ENCODE measurements around the gene ODF2L. TPM values are rescaled to one million over a fixed set of nuclear protein-coding genes. Genes with fewer than 3 reads are reported as not detected.

The ODF2L gene
- total RNA-seq, 4 donors from 2014 or later, result 1.7 to 5.4 (median 2.4) TPM

DNA sequence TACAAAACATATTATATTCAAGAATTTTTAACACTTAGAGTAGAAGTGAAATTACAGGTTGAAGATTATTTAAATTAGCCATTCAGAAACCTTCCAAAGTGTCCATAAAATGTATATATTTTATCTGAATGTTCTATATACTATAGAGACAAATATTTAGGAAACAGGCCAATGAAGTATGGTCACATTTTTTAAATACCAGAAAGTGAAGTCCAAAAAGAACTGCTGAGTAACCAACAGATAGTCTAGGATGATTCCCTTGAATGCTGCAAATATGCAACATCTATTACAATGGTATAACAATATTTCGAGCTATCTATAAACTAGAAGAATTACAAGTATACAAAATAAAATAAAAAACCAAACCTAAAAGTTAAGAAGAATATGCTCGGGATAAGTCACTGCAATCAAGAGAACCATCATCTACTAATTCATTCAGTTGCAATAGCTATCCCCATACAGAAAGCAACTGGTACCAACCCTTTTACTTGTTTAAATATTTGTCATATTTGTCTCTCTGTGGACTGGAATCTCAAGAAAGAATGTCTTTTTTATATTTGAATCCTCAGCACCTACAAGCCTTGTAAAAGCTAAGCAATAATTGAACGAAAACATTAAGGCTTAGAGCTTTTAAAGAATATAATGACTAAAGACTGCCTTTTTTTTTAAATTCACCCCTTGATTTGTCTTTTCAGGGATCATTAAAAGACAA, 8.1 kb downstream of the ODF2L start:
- Histone ChIP-seq H3K4me1 (peaks cover 0 to 6% of the 10 kb centered on the region in 2 donors), H3K36me3 (no peaks in the 10 kb centered on the region), H3K4me3 (no peak overlapping the region), H3K9me3 (no peaks in the 10 kb centered on the region), H3K27me3 (no peaks in the 10 kb centered on the region), H3K27ac (no peak overlapping the region)
- ATAC-seq (no peak), DNase-seq (no peak)
- intact Hi-C loops (cut with DNase I; ENCODE audit: low total_unique reads), result loop anchor here (10.0 kb wide), 2 partner anchors 87 to 697 kb away; no protein-coding TSS in a partner anchor
- TF ChIP-seq CTCF (IDR thresholded peaks at IDR 0.05 in 4 of 5, conservative IDR thresholded peaks at IDR 0.05 in 1 of 5) (no peak), POLR2A (IDR thresholded peaks at IDR 0.05) (no peak)
- in situ Hi-C loops (cut with MboI; ENCODE audit: low sequenced_read_pairs in 4 of 4), result loop anchor here in 3 of 4 donors (10.0 to 25.0 kb wide), 5 partner anchors 107 to 674 kb away; partner anchors contain the start of gene SH3GLB1 (in 1 of the 3)

DNA sequence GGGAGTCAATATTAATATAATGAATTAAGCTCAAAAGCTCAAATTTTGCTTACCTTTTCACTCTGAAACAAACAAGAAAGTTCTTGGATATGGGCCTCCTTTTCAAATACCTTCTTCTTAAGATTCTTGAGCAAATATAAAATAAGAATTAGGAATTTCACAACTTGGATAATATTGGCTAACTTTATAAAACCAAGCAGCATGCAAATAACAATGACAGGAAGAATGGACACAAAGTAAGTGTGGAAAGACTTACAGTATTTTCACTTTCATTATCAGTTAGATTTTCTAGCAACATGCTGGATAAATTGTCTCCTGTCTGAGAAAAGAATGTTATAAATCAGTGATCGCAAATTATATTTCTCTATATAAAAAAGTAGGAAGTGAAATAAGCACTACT, 13.2 kb downstream of the ODF2L start:
- no peaks in the 10 kb centered on the region for H3K9me3 ChIP-seq
- H3K4me1 ChIP-seq, result no peaks in the 10 kb centered on the region
- DNase-seq (no peak), ATAC-seq (no peak)
- in situ Hi-C loops (cut with MboI; ENCODE audit: low sequenced_read_pairs in 4 of 4), result loop anchor here in 3 of 4 donors (10.0 to 25.0 kb wide), 5 partner anchors 112 to 679 kb away; partner anchors contain the start of gene SH3GLB1 (in 1 of the 3)
- H3K4me3 ChIP-seq, result peak overlapping the region; percentile 4 to 20 (median 10)
- H3K27ac ChIP-seq, result peak overlapping the region in 3 of 4 donors; percentile 26 to 52 (median 42)
- intact Hi-C loops (cut with DNase I; ENCODE audit: low total_unique reads), result loop anchor here (10.0 kb wide), 2 partner anchors 92 to 702 kb away; no protein-coding TSS in a partner anchor
- TF ChIP-seq CTCF (IDR thresholded peaks at IDR 0.05 in 4 of 5, conservative IDR thresholded peaks at IDR 0.05 in 1 of 5) (no peak), POLR2A (IDR thresholded peaks at IDR 0.05) (no peak)
- H3K27me3 ChIP-seq, result no peaks in the 10 kb centered on the region
- no peaks in the 10 kb centered on the region for H3K36me3 ChIP-seq

DNA sequence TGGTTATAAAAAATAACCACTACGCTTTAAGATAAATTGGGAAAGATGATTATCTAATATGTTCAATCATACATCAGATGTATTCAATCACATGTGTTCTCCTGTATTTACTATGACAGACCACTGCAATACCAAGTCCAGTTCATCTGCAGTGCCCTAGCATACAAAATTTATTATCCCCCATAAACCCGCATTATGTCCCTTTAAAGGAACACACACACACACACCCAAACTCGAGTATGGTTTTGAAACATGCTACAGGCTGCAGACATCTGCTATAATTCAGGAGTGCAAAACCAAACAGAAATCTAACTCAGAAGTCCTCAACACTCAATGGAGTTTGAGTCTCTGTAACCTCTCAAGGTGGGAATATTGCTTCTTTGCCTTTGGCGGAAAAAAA, 14.9 kb downstream of the ODF2L start:
- in situ Hi-C loops (cut with MboI; ENCODE audit: low sequenced_read_pairs in 4 of 4), result loop anchor here in 3 of 4 donors (10.0 to 25.0 kb wide), 5 partner anchors 114 to 681 kb away; partner anchors contain the start of gene SH3GLB1 (in 1 of the 3)
- no peak overlapping the region for H3K4me3 ChIP-seq
- TF ChIP-seq POLR2A (IDR thresholded peaks at IDR 0.05) (no peak), CTCF (IDR thresholded peaks at IDR 0.05 in 4 of 5, conservative IDR thresholded peaks at IDR 0.05 in 1 of 5) (no peak)
- H3K27ac ChIP-seq, result no peak overlapping the region
- no peaks in the 10 kb centered on the region for H3K4me1 ChIP-seq
- no peak for DNase-seq
- ATAC-seq, result no peak
- H3K9me3 ChIP-seq, result no peaks in the 10 kb centered on the region
- H3K27me3 ChIP-seq, result no peaks in the 10 kb centered on the region
- no peaks in the 10 kb centered on the region for H3K36me3 ChIP-seq
- intact Hi-C loops (cut with DNase I; ENCODE audit: low total_unique reads), result loop anchor here (2.0 to 10.0 kb wide), 3 partner anchors 94 to 704 kb away; no protein-coding TSS in a partner anchor

DNA sequence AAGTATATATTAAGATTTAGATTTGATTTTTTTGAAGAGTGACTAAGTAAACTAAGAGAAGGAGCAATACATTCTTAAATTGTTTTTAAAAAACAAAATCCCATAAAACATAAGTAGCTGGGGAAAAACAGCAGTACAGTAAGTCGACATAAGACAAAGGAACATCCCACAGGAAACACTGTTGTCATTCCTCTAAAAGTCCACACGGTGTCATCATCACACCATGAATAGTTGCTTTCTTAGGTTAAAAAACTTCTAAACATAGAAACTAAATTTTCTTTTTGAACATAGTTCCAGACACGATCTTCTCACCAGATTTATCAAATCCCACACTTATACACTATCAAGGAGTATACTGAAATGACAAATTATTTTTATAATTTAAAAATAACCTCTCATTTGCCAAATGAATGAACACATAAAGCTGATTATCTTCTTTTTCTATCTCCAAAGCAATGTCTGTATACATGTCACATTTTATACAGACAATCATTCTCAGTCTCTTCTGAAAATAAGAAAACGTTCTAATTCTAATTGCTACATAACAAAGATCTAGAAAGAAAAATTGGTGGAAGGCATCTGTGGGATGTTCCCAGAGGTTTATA, 15.8 kb downstream of the ODF2L start:
- no peak for DNase-seq
- peak; percentile 45 to 75 for ATAC-seq
- Histone ChIP-seq H3K36me3 (no peaks in the 10 kb centered on the region), H3K27me3 (no peaks in the 10 kb centered on the region), H3K27ac (no peak overlapping the region), H3K4me1 (no peaks in the 10 kb centered on the region), H3K4me3 (no peak overlapping the region), H3K9me3 (no peaks in the 10 kb centered on the region)
- in situ Hi-C loops (cut with MboI; ENCODE audit: low sequenced_read_pairs in 4 of 4) (loop anchor here in 3 of 4 donors (10.0 to 25.0 kb wide), 5 partner anchors 114 to 682 kb away; partner anchors contain the start of gene SH3GLB1 (in 1 of the 3)), intact Hi-C loops (cut with DNase I; ENCODE audit: low total_unique reads) (loop anchor here (2.0 to 10.0 kb wide), 3 partner anchors 94 to 704 kb away; no protein-coding TSS in a partner anchor)
- TF ChIP-seq CTCF (IDR thresholded peaks at IDR 0.05 in 4 of 5, conservative IDR thresholded peaks at IDR 0.05 in 1 of 5), result peak; percentile 60 to 83 (median 73)
- TF ChIP-seq POLR2A (IDR thresholded peaks at IDR 0.05), result no peak
